GM21360 (cell line): ENCODE measurements around the gene SPEG.

Source experiments
- ATAC-seq: cut with Tn5 transposase; IDR thresholded peaks from one replicate; pipeline ENCODE4 v1.9.1; 2021; ENCODE audit warnings: mild to moderate bottlenecking, moderate library complexity; ENCODE audit not compliant: unreplicated experiment

Gene SPEG

DNA sequence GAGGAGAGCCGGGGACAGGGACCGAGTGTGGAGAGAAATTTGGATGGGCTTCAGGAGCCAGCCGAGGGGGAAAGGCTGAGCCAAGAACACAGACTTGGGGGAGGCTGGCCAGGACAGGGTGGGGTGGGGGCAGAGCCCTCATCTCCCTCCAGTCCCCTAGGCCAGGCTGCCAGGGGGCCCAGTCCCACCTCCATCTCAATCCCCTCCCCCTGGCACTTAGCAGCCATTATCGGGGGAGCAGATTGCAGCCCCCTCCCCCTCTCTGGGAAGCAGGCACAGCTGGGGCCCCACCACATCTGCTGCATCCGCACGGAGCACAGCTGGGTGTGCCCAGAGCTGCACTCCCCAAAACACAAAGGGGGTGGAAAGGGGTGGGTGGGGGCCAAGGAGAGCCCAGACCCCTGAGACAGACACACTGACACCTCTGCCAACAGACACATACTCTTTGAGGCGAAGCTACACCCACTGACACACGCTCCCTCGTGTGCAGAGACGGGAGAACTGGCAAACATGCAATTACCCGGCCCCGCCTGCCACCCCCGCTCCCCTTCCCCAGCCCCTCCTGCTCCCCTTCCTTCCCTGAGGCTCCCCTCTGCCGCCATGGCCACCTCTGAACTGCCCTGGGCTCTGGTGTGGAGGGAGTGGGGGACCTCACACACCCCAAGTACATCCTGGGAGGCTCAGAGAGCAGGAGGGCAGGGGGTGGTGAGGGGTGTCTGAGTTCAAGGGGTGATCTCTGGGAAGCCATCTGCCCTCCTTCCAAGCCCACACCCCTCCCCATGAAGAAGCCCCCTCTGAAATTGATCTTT lies 74.5 kb downstream of the SPEG start:
- ATAC-seq, result peak; percentile 8

- ATAC-seq, result peak; percentile 66
Measured at GRCh38 chr2:219509780-219510511, 75.3 kb downstream of the SPEG start.

DNA sequence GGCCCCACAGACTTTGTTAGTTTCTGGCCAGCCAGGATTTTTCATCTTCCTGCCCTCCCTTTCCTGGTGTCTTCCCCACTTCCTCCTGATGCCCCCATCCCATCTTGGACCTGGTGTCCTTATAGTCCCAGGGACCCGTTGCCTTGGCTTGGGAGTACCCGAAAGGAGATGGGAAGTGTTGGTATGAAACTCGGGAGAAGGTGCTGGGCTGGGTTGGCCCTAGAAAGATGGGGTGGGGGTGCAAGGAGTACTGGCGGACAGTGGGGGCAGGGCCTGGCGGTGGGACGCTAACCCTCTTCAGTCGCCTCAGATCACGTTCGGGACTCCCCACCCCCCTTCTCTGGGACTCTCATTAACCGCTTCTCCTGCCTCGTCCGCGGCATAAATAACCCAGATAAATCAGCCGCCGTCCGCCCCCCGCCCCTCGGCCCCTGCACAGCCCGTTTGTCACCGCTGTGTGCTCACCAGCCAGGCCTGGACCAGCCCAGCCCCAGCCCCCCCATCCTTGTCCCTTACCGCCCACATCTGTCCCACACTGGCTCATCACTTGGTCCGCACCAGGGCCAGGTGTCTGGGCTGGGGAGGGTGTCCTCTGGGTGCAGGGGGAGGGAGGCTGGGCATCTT lies 76.0 kb downstream of the SPEG start:
- no peak for ATAC-seq

DNA sequence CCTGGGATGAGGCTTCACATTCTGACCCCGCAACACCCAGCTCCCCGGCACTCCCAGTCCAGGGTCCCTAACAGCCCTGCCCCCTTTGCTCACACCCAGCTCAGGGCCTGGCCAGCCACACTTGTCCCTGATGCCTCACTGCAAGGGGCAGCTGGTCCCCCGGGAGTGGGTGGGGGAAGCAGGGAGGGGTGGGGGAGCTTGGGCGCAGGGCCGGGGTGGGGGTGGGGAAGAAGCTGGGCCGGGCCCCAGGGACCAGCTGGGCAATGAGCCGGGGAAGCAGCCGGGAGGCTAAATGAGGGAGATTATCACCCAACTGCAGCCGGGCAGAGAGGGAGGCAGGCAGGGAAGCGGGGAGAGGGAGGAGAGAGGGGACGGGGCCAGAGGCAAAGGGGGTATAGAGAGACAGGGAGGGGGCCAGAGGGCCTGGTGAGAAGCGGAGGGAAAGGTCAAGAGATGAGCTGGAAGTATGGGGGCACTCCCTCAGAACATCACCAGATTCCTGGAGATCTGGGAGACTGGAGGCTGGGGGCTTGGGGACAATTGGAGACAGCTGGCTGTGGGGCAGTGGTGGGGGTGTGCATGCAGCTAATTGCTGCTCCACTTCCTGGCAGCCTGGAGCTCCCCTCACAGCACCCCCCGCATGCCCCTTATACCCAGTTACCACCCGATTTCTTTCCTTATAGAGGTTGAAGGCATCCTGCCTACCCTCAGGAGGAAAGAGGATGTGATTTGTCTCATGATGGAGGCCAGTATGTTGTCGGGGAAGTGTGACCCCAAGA lies 77.1 kb downstream of the SPEG start:
- no peak for ATAC-seq

DNA sequence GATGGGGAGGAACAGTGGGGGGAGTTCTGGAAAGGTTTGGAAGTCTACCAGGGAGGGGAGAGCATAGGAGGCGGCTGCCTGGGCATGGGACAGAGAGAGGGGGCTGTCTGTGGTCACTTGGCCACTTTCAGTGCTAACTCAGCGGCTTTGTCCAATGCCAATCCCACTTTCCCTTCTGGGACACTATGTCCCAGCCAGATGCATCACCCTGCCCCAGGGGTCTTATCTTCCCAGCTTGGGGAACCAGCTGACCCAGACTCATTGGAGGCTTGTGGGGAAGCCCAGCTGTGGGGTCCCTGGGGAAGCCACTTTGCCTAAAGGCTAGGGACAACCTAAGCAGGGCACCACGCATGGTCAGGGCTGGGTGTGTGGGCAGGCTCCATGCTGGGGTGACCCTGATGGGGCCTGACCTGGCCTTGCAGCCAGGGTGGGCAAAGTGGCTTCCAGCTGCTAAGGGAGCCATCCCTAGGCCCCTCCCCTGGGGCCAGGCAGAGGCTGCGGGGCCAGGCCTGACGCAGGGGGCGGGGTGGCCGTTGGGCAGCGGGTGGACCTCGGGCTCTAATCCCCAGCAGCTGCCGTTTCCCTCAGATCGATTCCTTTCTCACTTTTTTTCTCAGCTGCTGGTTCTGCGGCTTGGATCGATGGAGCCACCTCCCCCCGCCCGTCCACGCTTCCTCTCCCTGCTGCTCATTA lies 78.0 kb downstream of the SPEG start:
- no peak for ATAC-seq

- no peak for ATAC-seq
Measured at GRCh38 chr2:219513787-219514186, 79.1 kb downstream of the SPEG start.

DNA sequence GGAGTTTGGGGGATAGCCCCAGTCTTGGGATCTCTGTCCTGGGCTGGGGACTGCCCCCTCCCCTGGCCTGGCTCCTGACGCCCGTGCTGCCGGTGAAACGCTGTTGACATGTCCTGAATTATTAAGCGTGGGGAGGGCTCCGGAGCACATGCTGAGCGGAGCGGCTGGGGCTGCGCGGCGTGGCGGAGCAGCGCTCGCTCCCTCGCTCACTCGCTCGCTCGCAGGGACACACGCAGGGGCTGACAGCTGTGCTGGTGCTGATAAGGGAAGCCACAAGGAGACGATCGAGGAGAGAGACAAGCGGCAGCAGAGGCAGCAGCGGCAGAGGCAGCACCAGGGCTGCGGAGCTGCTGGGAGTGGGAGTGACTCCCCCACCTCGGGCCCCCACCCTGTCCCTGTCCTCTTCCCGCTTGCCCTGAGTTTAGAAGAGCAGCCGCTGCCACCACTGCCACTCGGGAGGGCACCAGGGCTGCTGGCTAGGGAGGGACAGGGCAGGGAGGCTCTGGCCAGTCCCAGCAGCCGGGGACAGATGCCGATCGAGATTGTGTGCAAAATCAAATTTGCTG lies 79.6 kb downstream of the SPEG start, which contains the start of gene ASIC4:
Gene ASIC4 (plus strand): TSS at position 287 of the 566 bp plus-strand sequence. CDS start 243 bp downstream, at position 530.
- ATAC-seq, result no peak

DNA sequence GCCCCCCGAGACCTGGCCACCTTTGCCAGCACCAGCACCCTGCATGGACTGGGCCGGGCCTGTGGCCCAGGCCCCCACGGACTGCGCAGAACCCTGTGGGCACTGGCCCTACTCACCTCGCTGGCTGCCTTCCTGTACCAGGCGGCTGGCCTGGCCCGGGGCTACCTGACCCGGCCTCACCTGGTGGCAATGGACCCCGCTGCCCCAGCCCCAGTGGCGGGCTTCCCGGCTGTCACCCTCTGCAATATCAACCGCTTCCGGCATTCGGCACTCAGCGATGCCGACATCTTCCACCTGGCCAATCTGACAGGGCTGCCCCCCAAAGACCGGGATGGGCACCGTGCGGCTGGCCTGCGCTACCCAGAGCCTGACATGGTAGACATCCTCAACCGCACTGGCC lies 80.2 kb downstream of the SPEG start:
- no peak for ATAC-seq

- ATAC-seq, result no peak
Measured at GRCh38 chr2:219515874-219516629, 81.4 kb downstream of the SPEG start.

- ATAC-seq, result no peak
Measured at GRCh38 chr2:219516888-219517287, 82.2 kb downstream of the SPEG start.

DNA sequence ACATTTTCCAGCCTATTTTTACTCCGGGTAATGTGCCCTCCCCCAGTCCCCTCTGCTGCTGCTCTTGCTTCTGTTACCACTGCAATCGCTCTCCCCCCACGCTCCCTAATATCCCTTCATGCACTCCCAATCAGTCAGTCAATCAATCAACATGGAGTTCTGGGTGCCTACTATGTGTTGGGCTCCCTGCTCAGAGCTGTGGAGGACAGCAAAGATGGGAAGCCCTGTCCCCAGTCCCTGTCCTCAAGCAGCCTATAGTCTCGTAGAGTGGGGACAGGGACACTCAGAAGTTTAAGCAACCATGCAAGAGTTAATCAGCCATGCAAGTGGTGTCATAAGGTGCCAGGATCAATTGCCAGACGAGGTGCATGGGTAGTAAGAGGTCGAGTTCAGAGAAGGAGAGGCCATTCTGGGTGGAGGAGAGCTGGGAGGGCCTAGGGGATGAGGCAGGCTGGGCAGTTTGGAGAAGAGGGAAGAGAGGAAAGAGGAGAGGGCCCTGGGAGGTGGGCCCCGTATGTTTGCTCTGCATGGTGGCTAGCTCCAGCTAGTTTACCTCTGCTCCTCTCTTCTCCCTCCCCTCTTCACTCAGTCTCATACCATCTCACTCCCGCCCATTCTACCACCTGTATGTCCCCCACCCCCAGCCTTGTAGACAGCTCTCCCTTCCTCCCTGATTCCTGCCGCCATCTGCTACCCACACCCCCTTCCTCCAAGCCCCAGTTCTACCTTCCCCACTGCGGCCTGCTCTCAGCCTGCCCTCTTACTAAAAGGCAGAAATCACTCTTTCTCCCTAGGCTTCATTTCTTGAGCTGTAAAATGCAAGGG lies 83.5 kb downstream of the SPEG start:
- no peak for ATAC-seq

- ATAC-seq, result no peak
Measured at GRCh38 chr2:219519526-219519916, 84.9 kb downstream of the SPEG start.

GRCh38 chr2:219520079-219520478 lies 85.4 kb downstream of the SPEG start:
- no peak for ATAC-seq

GRCh38 chr2:219521066-219521880 lies 86.6 kb downstream of the SPEG start:
- no peak for ATAC-seq

- no peak for ATAC-seq
Measured at GRCh38 chr2:219522111-219523030, 87.7 kb downstream of the SPEG start.

- ATAC-seq, result no peak
Measured at GRCh38 chr2:219523031-219523671, 88.5 kb downstream of the SPEG start.
